ENCODE results near the gene VMP1.

DNA sequence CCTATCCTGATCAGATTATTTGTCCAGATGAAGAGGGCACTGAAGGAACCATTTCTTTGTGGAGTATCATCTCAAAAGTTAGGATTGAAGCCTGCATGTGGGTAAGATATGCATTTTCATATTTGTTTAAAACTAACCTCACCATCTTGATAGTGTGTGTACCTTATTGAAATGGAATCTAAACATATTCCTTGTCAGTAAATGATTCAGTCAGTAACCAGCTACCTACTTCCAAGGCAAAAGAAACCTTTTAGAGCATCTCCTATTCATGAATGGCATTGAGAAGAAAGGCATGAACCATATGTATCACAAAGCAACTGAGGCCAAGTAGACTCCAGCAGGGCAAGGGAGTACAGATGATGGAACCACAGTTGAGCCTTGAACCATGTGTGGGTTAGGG lies 57.6 kb downstream of the VMP1 start:
- TF ChIP-seq POLR2A (IDR thresholded peaks at IDR 0.05), result no peak
- TF ChIP-seq, protein P1, sequence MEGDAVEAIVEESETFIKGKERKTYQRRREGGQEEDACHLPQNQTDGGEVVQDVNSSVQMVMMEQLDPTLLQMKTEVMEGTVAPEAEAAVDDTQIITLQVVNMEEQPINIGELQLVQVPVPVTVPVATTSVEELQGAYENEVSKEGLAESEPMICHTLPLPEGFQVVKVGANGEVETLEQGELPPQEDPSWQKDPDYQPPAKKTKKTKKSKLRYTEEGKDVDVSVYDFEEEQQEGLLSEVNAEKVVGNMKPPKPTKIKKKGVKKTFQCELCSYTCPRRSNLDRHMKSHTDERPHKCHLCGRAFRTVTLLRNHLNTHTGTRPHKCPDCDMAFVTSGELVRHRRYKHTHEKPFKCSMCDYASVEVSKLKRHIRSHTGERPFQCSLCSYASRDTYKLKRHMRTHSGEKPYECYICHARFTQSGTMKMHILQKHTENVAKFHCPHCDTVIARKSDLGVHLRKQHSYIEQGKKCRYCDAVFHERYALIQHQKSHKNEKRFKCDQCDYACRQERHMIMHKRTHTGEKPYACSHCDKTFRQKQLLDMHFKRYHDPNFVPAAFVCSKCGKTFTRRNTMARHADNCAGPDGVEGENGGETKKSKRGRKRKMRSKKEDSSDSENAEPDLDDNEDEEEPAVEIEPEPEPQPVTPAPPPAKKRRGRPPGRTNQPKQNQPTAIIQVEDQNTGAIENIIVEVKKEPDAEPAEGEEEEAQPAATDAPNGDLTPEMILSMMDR (IDR thresholded peaks at IDR 0.05), result no peak
